RWPE2 (cell line): ENCODE measurements around the gene COPS7B.

Experiments
- ATAC-seq: fragments of 200-7000 bp; cut with Tn5 transposase; 3 replicates; pipeline ENCODE4 v1.9.1; 2021; ENCODE audit warnings: low read depth
- DNase-seq: peaks from one replicate; pipeline ENCODE4 v3.0.0-alpha.2; 2020; ENCODE audit warnings: low spot score
- H3K27ac ChIP-seq: fragments of 450-650 bp; 2 replicates; pipeline ENCODE4 v1.5.1; 2017; ENCODE audit warnings: mild to moderate bottlenecking; ENCODE audit not compliant: poor library complexity, severe bottlenecking
- H3K27me3 ChIP-seq: fragments of 250-450 bp; sonication (Bioruptor Pico); 2 replicates; pipeline ENCODE4 v1.5.1; 2021; ENCODE audit warnings: mild to moderate bottlenecking, moderate library complexity; ENCODE audit not compliant: insufficient read depth, poor library complexity, severe bottlenecking
- H3K36me3 ChIP-seq: fragments of 250-450 bp; sonication (Bioruptor Pico); 2 replicates; pipeline ENCODE4 v1.5.1; 2020; ENCODE audit warnings: low read depth, mild to moderate bottlenecking, moderate library complexity
- H3K4me1 ChIP-seq: fragments of 250-450 bp; sonication (Bioruptor Pico); 2 replicates; pipeline ENCODE4 v1.5.1; 2021; ENCODE audit warnings: mild to moderate bottlenecking, moderate library complexity; ENCODE audit not compliant: insufficient read depth, poor library complexity, severe bottlenecking
- H3K4me3 ChIP-seq: fragments of 250-450 bp; sonication (Bioruptor Pico); 2 replicates; pipeline ENCODE4 v1.5.1; 2021; ENCODE audit warnings: mild to moderate bottlenecking, moderate library complexity; ENCODE audit not compliant: severe bottlenecking
- H3K9me3 ChIP-seq: fragments of 250-450 bp; sonication (Bioruptor Pico); 2 replicates; pipeline ENCODE4 v1.5.1; 2021; ENCODE audit warnings: mild to moderate bottlenecking, moderate library complexity; ENCODE audit not compliant: severe bottlenecking
- TF ChIP-seq, protein P1 (sequence below): fragments of 450-650 bp; IDR thresholded peaks from one replicate; pipeline ENCODE4 v1.5.1; 2017; ENCODE audit warnings: mild to moderate bottlenecking, moderate library complexity; ENCODE audit not compliant: poor library complexity, severe bottlenecking

COPS7B gene

DNA sequence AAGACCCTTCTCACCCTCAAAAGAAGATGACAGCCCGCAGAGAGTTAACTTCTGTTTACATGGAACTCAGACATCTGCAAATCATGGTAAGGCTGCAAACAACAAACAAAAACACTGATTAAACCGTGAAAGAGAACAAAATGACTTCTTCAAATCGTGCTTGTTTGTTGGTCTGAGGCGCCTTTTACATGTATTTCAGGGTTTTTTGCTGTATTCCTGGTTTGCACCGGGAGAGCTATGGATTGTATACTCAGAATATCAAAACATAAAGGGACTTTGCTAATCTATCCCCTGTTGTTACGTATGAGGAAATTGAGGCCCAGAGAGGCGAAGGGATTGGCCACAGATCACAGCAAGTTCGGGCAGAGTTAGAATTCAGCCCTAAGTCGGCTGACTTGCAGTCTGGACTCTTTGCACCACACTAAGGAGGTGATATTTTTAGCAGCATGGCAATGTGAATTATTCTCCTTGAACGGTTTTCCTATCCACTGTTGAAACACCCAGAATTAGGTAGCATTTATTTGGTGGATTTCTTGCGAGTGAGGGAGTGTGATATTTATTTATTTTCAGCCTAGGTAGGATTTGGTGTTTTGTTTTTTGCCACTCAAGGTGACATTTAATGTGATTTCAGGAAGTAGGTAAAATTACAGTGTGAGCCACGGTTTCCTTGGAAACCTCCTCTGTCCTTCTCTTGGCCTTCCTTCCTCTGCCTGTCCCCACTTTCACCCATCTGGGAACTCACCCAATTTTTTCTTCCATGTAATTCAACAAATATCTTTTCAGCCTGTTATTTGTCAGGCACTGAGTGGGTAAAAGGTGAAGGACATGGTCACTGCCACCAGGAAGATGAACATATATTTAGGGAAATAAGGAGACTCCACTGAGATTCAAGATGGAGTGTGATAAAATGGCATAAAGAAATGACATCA lies 4.2 kb upstream of the COPS7B start:
- Histone ChIP-seq H3K36me3 (no peaks in the 10 kb centered on the region), H3K9me3 (no peaks in the 10 kb centered on the region), H3K27ac (peak overlapping the region; percentile 31), H3K27me3 (no peaks in the 10 kb centered on the region), H3K4me1 (peaks cover 2% of the 10 kb centered on the region), H3K4me3 (peak overlapping the region; percentile 71)
- TF ChIP-seq, protein P1, sequence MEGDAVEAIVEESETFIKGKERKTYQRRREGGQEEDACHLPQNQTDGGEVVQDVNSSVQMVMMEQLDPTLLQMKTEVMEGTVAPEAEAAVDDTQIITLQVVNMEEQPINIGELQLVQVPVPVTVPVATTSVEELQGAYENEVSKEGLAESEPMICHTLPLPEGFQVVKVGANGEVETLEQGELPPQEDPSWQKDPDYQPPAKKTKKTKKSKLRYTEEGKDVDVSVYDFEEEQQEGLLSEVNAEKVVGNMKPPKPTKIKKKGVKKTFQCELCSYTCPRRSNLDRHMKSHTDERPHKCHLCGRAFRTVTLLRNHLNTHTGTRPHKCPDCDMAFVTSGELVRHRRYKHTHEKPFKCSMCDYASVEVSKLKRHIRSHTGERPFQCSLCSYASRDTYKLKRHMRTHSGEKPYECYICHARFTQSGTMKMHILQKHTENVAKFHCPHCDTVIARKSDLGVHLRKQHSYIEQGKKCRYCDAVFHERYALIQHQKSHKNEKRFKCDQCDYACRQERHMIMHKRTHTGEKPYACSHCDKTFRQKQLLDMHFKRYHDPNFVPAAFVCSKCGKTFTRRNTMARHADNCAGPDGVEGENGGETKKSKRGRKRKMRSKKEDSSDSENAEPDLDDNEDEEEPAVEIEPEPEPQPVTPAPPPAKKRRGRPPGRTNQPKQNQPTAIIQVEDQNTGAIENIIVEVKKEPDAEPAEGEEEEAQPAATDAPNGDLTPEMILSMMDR = no peak
- DNase-seq (no peak), ATAC-seq (no peak)

DNA sequence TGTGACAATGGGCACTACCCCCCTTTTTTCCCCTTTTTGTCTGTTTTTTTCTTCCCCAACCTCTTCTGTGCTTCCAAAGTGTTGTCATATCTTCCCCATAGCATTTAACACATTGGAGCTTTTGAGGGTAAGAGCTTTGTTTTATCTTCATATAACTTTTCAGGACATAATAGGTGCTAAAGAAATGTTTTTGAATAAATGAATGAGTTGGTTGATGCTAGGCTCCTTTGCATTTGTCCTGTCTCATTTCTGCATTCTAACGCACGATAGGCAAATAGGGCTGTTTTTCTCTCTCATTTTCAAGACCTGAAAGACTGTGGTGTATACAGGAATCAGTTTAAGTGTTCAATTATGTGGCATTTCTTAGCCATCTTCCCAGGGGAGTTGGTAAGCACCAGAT lies 832 bp upstream of the COPS7B start:
- DNase-seq (no peak), ATAC-seq (no peak)
- peak overlapping the region; percentile 68 for H3K4me3 ChIP-seq
- H3K4me1 ChIP-seq = peaks cover 5% of the 10 kb centered on the region
- no peak overlapping the region for H3K27ac ChIP-seq
- H3K27me3 ChIP-seq = no peaks in the 10 kb centered on the region
- H3K9me3 ChIP-seq = no peaks in the 10 kb centered on the region
- TF ChIP-seq, protein P1 = no peak
- H3K36me3 ChIP-seq = peaks cover 24% of the 10 kb centered on the region

DNA sequence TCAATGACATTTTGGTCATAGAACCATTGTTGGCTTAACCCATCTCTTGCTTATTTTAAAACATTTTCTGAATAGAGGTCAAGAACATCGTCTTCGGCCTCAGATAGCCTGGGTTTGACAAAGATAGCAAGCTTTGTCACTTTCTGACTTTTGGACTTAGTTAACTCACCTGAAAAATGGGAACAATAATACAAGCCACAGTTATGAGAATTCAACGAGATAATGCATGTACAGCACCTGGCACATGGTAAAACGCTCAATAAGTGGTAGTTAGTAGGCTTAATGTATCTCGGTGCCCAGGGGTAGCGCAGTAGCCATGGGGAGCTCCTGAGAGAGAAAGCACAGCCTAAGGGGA lies 446 bp upstream of the COPS7B start:
- peak overlapping the region; percentile 19 for H3K27ac ChIP-seq
- peaks cover 5% of the 10 kb centered on the region for H3K4me1 ChIP-seq
- H3K4me3 ChIP-seq = peak overlapping the region; percentile 68
- TF ChIP-seq, protein P1 = no peak
- H3K9me3 ChIP-seq = no peaks in the 10 kb centered on the region
- no peak for DNase-seq
- ATAC-seq = peak; percentile 1; the same call in 1 of the 3 replicates
- peaks cover 24% of the 10 kb centered on the region for H3K36me3 ChIP-seq
- no peaks in the 10 kb centered on the region for H3K27me3 ChIP-seq

DNA sequence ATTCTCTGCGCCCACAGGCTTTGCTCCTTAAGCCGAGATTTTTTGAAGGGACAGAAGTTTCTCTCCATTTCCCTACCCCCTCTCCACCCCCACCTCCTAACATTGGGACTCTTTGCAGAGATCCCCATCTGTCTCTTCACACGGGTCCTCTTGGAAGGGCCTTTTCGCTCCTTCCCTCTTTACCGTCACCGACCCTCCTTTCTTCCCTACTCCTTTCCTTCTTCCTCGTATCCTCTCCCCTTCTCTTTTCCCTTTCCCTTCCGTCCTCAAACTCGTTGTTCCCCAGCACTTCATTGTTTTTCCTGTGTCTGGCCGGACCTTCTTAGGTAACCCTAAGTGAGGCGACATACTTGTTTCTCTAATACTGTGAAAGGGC lies 660 bp downstream of the COPS7B start:
- peak overlapping the region; percentile 68 for H3K4me3 ChIP-seq
- no peaks in the 10 kb centered on the region for H3K27me3 ChIP-seq
- peaks cover 5% of the 10 kb centered on the region for H3K4me1 ChIP-seq
- H3K9me3 ChIP-seq = no peaks in the 10 kb centered on the region
- TF ChIP-seq, protein P1 = peak; percentile 26
- ATAC-seq (no peak), DNase-seq (no peak)
- H3K27ac ChIP-seq = peak overlapping the region; percentile 19
- peaks cover 34% of the 10 kb centered on the region for H3K36me3 ChIP-seq

DNA sequence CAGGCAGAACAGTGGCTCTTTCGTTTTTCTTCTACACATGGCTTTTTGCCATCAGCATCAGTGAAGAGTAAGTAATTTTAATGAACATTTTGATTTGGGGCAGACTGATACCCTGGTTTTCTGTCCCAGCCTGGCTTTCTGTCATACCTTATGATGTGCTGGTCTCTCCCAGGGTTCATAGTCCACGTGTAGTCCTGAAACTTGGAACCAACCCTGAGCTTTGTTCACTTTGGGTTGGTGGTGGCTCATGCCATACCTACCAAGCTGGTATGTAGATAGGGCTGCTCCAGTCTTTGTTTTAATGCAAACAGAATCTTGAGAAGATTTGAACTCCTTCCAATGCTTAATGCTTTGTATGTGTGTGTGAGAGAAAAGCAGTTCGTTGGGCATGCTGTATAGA lies 4.9 kb downstream of the COPS7B start:
- H3K9me3 ChIP-seq = no peaks in the 10 kb centered on the region
- no peak overlapping the region for H3K4me3 ChIP-seq
- TF ChIP-seq, protein P1 = no peak
- ATAC-seq (no peak), DNase-seq (no peak)
- H3K27me3 ChIP-seq = no peaks in the 10 kb centered on the region
- H3K4me1 ChIP-seq = peaks cover 3% of the 10 kb centered on the region
- H3K27ac ChIP-seq = no peak overlapping the region
- peaks cover 49% of the 10 kb centered on the region for H3K36me3 ChIP-seq
